Endothelial cell of umbilical vein (primary cell): ENCODE measurements around the gene CYP27A1. TPM values are rescaled to one million over a fixed set of nuclear protein-coding genes. Genes with fewer than 3 reads are reported as not detected.

Source experiments
- BruUV-seq: library from RNA; stranded (reverse); fragments of 400-500 nt; replicated peaks from 2 replicates; lab custom pipeline; 2021; lab: Mats Ljungman, UMichigan
- CTCF ChIA-PET: fragments of 300-600, 350-600 bp; sonication (Branson Sonifier 250); formaldehyde crosslinking; loops from one replicate; lab custom pipeline; 2021; ENCODE audit warnings: antibody characterized with exemption, inconsistent platforms; lab: Charles Lee
- POLR2A ChIA-PET: fragments of 300-600, 350-600 bp; sonication (Branson Sonifier 250); formaldehyde crosslinking; loops from one replicate; lab custom pipeline; 2021; ENCODE audit warnings: antibody characterized with exemption, inconsistent platforms; lab: Charles Lee
- DNase-seq: peaks from one replicate; pipeline ENCODE4 v3.0.0-alpha.2; 2011; ENCODE audit warnings: low read depth, low spot score
- FAIRE-seq: peaks from 2 replicates; lab custom pipeline; 2011; peaks lifted over from hg19 to GRCh38; lab: Jason Lieb, UNC
- H2AFZ ChIP-seq: 2 replicates; pipeline ENCODE4 v1.6.0; 2012; ENCODE audit warnings: low read depth, low read length, control low read depth, inconsistent platforms
- H3K27ac ChIP-seq: 2 replicates; pipeline ENCODE4 v1.5.1; 2011; ENCODE audit warnings: low read depth, mild to moderate bottlenecking, control low read depth, low read length, moderate library complexity; ENCODE audit not compliant: insufficient read depth
- H3K27me3 ChIP-seq, 2 experiments: 2 replicates each; pipeline versions ENCODE4 v1.6.0 to v1.6.1; 2011; ENCODE audit warnings: low read length in 2 of 2, mixed read lengths in 1 of 2; ENCODE audit not compliant: control insufficient read depth in 2 of 2, insufficient read depth in 2 of 2
- H3K36me3 ChIP-seq, 2 experiments: 2 replicates in 1 of 2; 3 replicates in 1 of 2; pipeline ENCODE4 v1.5.1; 2011; ENCODE audit warnings: low read length in 2 of 2, mild to moderate bottlenecking in 1 of 2, moderate library complexity in 1 of 2; ENCODE audit not compliant: control insufficient read depth in 2 of 2, insufficient read depth in 2 of 2; ENCODE audit errors: extremely low read depth in 1 of 2
- H3K4me1 ChIP-seq: 3 replicates; pipeline ENCODE4 v1.5.1; 2011; ENCODE audit warnings: mild to moderate bottlenecking, low read length; ENCODE audit not compliant: control insufficient read depth, insufficient read depth; ENCODE audit errors: extremely low read depth
- H3K4me2 ChIP-seq: 2 replicates; pipeline ENCODE4 v1.6.1; 2011; ENCODE audit warnings: low read length, control low read depth, mixed read lengths; ENCODE audit not compliant: insufficient read depth
- H3K4me3 ChIP-seq, 3 experiments: fragments of 200-600 bp in 1 of 3; sonication (generic), shearing (Covaris generic) in 1 of 3; replicated peaks in 1 of 3; 2 replicates each; pipeline ENCODE4 v1.5.1; 2011 to 2016; ENCODE audit warnings: control low read depth in 3 of 3, low read length in 3 of 3, mild to moderate bottlenecking in 2 of 3, inconsistent platforms in 1 of 3, low read depth in 1 of 3, moderate library complexity in 1 of 3; ENCODE audit not compliant: insufficient read depth in 1 of 3
- H3K79me2 ChIP-seq: 2 replicates; pipeline ENCODE4 v1.6.0; 2012; ENCODE audit warnings: low read length, inconsistent platforms; ENCODE audit not compliant: control insufficient read depth, insufficient read depth
- H3K9ac ChIP-seq: replicated peaks from 2 replicates; pipeline ENCODE3; 2011; ENCODE audit warnings: low read length, control low read depth; ENCODE audit not compliant: insufficient read depth; ENCODE audit errors: extremely low read depth
- H3K9me1 ChIP-seq: replicated peaks from 3 replicates; pipeline ENCODE4 v1.6.0; 2011; ENCODE audit warnings: mild to moderate bottlenecking, low read length; ENCODE audit not compliant: control insufficient read depth, insufficient read depth; ENCODE audit errors: extremely low read depth
- H3K9me3 ChIP-seq: replicated peaks from 2 replicates; pipeline ENCODE4 v1.5.1; 2012; ENCODE audit warnings: low read length, inconsistent platforms; ENCODE audit not compliant: control insufficient read depth, insufficient read depth
- H4K20me1 ChIP-seq: replicated peaks from 2 replicates; pipeline ENCODE3; 2011; ENCODE audit warnings: mild to moderate bottlenecking, low read length; ENCODE audit not compliant: control insufficient read depth, insufficient read depth; ENCODE audit errors: extremely low read depth
- CTCF ChIP-seq, 2 donors: IDR thresholded peaks; 1 replicate in 1 of 2; 2 replicates in 1 of 2; pipeline ENCODE4 v1.5.1; 2011; ENCODE audit warnings: low read length in 2 of 2, mild to moderate bottlenecking in 2 of 2, moderate library complexity in 2 of 2, control low read depth in 1 of 2, inconsistent platforms in 1 of 2, low read depth in 1 of 2; ENCODE audit not compliant: insufficient read depth in 1 of 2; ENCODE audit errors: extremely low read depth in 1 of 2
- EZH2 ChIP-seq: IDR thresholded peaks from 2 replicates; pipeline ENCODE4 v1.6.1; 2012; ENCODE audit warnings: borderline replicate concordance, low read depth, mild to moderate bottlenecking, moderate library complexity, low read length, inconsistent platforms; ENCODE audit not compliant: severe bottlenecking
- FOS ChIP-seq: IDR thresholded peaks from 2 replicates; pipeline ENCODE4 v1.6.1; 2011; ENCODE audit warnings: mild to moderate bottlenecking, low read length, moderate library complexity, borderline replicate concordance; ENCODE audit not compliant: insufficient read depth
- GATA2 ChIP-seq: IDR thresholded peaks from 2 replicates; pipeline ENCODE4 v1.7.0; 2011; ENCODE audit warnings: low read depth, mild to moderate bottlenecking, moderate library complexity, mixed read lengths, low read length; ENCODE audit not compliant: insufficient read length, insufficient read depth
- JUN ChIP-seq: IDR thresholded peaks from 2 replicates; pipeline ENCODE4 v1.6.1; 2011; ENCODE audit warnings: borderline replicate concordance, low read depth; ENCODE audit not compliant: insufficient read length, insufficient read depth
- MAX ChIP-seq: IDR thresholded peaks from 2 replicates; pipeline ENCODE4 v1.6.1; 2011; ENCODE audit not compliant: insufficient read depth, insufficient read length
- MYC ChIP-seq: IDR thresholded peaks from one replicate; pipeline ENCODE4 v1.6.1; 2011; ENCODE audit warnings: mild to moderate bottlenecking, low read depth, low read length
- POLR2A ChIP-seq: IDR thresholded peaks from 2 replicates; pipeline ENCODE4 v1.6.1; 2012; ENCODE audit warnings: low read depth, mild to moderate bottlenecking, control low read depth, low read length
- POLR2AphosphoS5 ChIP-seq: IDR thresholded peaks from 2 replicates; pipeline ENCODE4 v1.6.1; 2012; ENCODE audit warnings: low read depth, mild to moderate bottlenecking, control low read depth, low read length, moderate library complexity; ENCODE audit not compliant: insufficient read depth
- dilution Hi-C: fragments of 300-500 bp; cut with MboI; formaldehyde crosslinking; loops from one replicate; pipeline ENCODE4 v1.15.0; 2019; ENCODE audit warnings: low sequenced_read_pairs; ENCODE audit not compliant: extremely low pct_ligation_motif_present
- intact Hi-C: fragments of 100-400 bp; cut with micrococcal nuclease; formaldehyde crosslinking; loops from one replicate; pipeline ENCODE4 v1.10.0; 2022
- polyA plus RNA-seq, 4 experiments: library from polyadenylated mRNA; depleted of rRNA in 3 of 4; stranded (reverse) in 3 of 4; unstranded in 1 of 4; fragments of >200 nt; gene quantifications; 2 replicates each; pipeline versions ENCODE4 v1.2.1 to v1.2.3, GENCODE V29; 2011 to 2012; ENCODE audit warnings: missing spikeins in 1 of 4
- total RNA-seq: library from RNA; stranded (reverse); gene quantifications from 2 replicates; pipeline ENCODE4 v1.2.3, GENCODE V29; 2021

The CYP27A1 gene
- total and polyA plus RNA-seq, 2 donors (not counting 3 experiments of a cell fraction or from before 2014, with no cell fraction given): 15.1 to 34.9 TPM

GRCh38 chr2:218736531-218736930 lies 45.4 kb upstream of the CYP27A1 start:
- CTCF ChIA-PET: interaction anchor here (0.7 to 4.4 kb wide), 4 partner anchors 9 to 111 kb away, joined by 3 to 24 read pairs (median 3); no protein-coding TSS in a partner anchor
- peaks cover 11 to 12% of the 10 kb centered on the region in 2 experiments for H3K36me3 ChIP-seq
- BruUV-seq: no TSS peak
- no peaks in the 10 kb centered on the region for H3K9me1 ChIP-seq
- H3K27ac ChIP-seq: no peak overlapping the region
- no peaks in the 10 kb centered on the region for H3K9me3 ChIP-seq
- TF ChIP-seq CTCF (IDR thresholded peaks at IDR 0.05; ENCODE audit: extremely low read depth in 1 of 2, insufficient read depth in 1 of 2, low read depth in 1 of 2, low read length in 2 of 2): no peak
- no peak for TF ChIP-seq POLR2A
- TF ChIP-seq FOS: no peak
- TF ChIP-seq GATA2: no peak
- TF ChIP-seq POLR2AphosphoS5: no peak
- TF ChIP-seq JUN: no peak
- TF ChIP-seq MYC: no peak
- no peak for TF ChIP-seq MAX
- no peak for TF ChIP-seq EZH2
- dilution Hi-C loops: no loop called here
- H3K4me1 ChIP-seq: peaks cover 12% of the 10 kb centered on the region
- no peaks in the 10 kb centered on the region for H3K27me3 ChIP-seq
- FAIRE-seq (peak; percentile 55), DNase-seq (no peak)
- intact Hi-C loops: no loop called here
- H2AFZ ChIP-seq: no peak overlapping the region
- no peak overlapping the region for H3K4me3 ChIP-seq
- H3K79me2 ChIP-seq: peaks cover 33% of the 10 kb centered on the region
- POLR2A ChIA-PET: no interaction called here
- H3K9ac ChIP-seq: no peak overlapping the region
- no peaks in the 10 kb centered on the region for H4K20me1 ChIP-seq
- H3K4me2 ChIP-seq: no peak overlapping the region
